C4-2B (cell line): Measurements from ENCODE around the gene KIF26B.

Experiments used
- H3K27ac ChIP-seq: fragments of 450-650 bp; 2 replicates; pipeline ENCODE4 v1.5.1; 2017
- ZFX ChIP-seq: fragments of 450-650 bp; IDR thresholded peaks from 2 replicates; pipeline ENCODE4 v1.6.1; 2017
- TF ChIP-seq, protein P1 (sequence below): fragments of 450-650 bp; conservative IDR thresholded peaks from 2 replicates; pipeline ENCODE4 v1.5.1; 2017; ENCODE audit warnings: mild to moderate bottlenecking

Gene KIF26B

DNA sequence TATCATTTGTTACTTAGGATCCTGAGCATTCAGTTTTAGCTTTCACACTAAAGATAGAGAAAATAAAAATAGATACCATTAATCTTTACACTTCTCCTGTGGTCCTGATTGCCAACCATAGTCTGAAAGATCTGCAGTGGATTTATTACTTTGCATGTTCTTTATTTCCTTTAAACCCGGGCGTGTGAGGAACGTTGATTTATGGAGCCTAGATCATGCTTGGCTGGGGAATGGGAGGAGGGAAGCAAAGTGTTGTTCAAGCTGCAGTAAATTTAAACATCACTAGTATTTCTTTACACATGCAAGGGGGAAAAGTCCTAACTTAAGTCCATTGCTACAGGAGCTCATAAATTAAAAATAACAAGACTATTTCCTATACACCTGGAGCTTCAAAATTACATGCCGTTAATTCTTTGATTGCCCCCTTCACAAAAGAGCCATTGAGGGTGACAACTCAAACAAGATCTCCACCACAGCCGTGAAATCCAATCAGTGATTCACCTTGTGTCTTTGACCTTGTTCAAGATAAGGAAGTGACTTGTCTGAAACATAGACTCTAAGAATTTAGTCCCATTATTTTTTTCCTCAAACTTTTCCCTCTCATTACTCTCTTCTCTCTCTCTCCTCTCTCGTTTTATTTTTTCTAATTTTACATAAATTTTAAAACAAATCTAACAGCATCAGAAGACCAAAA is 282.7 kb downstream of the KIF26B start:
- no peak overlapping the region for H3K27ac ChIP-seq
- no peak for TF ChIP-seq ZFX

DNA sequence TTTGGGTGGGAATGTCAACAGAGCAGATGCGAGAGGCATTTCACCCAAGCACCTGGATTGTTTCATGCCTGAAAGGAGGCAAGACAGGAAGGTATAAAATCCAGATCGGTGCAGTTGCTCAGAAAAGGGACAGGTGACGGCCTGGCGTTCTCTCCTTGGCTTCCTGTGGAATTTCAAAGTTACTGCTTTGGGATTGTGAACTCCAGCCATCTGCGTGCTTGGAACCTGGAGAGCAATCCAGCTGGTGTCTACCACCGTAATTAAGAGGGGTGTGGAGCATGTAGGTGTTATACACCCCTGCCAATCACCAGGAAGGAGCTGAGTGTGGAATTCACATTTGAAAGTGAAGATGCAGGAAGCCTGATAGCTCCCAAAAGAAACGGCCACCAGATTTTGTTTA is 286.1 kb downstream of the KIF26B start:
- TF ChIP-seq, protein P1, sequence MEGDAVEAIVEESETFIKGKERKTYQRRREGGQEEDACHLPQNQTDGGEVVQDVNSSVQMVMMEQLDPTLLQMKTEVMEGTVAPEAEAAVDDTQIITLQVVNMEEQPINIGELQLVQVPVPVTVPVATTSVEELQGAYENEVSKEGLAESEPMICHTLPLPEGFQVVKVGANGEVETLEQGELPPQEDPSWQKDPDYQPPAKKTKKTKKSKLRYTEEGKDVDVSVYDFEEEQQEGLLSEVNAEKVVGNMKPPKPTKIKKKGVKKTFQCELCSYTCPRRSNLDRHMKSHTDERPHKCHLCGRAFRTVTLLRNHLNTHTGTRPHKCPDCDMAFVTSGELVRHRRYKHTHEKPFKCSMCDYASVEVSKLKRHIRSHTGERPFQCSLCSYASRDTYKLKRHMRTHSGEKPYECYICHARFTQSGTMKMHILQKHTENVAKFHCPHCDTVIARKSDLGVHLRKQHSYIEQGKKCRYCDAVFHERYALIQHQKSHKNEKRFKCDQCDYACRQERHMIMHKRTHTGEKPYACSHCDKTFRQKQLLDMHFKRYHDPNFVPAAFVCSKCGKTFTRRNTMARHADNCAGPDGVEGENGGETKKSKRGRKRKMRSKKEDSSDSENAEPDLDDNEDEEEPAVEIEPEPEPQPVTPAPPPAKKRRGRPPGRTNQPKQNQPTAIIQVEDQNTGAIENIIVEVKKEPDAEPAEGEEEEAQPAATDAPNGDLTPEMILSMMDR: no peak
- no peak for TF ChIP-seq ZFX
- no peak overlapping the region for H3K27ac ChIP-seq

DNA sequence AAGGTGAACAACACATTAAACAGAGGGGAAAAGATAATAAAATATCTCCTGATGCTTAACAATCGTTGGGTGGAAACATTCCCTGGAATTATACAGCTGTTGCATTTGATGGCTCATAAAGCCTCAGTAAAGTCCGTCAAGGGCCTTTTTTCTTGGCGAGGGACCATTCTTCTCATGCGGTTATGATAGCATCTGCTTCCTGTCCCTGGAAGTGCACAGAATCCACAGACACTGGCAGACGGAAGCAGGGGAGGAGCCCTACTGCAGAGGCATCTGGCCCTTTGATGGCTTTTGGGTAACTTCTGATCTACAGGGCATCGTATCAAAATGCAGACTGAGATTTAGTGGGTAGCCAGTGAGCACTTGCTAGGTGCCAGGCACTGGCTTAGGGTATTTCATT is 286.9 kb downstream of the KIF26B start:
- no peak overlapping the region for H3K27ac ChIP-seq

DNA sequence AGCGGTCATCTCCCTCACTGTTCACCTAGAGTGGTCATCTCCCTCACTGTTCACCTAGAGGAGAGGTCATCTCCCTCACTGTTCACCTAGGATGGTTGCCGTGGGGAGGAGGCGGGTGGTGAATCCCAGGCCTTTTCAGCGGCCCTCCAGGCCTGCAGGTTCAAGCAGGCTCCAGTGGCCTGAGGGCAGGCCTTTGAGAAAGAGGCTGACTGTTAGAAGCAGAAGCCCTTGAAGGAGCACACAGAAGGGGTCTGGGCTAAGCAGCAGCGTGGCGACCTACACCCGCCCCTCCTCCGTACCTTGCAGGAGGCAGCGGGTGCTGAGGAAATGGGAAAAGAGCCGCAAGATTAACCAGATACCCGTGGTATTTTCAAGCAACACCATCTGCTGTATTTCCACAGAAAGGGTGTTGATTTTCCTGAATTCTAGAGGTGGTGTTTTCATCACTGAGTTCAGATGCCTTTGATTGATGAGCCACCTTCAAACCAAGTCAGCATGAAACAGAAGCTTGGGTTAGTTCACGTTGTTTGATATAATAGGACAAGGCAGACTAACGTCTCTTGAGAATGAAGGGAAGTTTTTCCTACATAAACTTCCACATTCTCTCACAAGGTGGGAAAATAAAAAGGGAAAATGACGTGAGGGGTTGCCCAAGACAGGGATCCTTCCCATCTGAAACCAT is 289.5 kb downstream of the KIF26B start:
- TF ChIP-seq, protein P1: no peak
- TF ChIP-seq ZFX: no peak
- no peak overlapping the region for H3K27ac ChIP-seq

More for the DNA sequence above, 286.9 kb downstream of the KIF26B start:
- TF ChIP-seq ZFX: no peak
- TF ChIP-seq, protein P1: no peak

DNA sequence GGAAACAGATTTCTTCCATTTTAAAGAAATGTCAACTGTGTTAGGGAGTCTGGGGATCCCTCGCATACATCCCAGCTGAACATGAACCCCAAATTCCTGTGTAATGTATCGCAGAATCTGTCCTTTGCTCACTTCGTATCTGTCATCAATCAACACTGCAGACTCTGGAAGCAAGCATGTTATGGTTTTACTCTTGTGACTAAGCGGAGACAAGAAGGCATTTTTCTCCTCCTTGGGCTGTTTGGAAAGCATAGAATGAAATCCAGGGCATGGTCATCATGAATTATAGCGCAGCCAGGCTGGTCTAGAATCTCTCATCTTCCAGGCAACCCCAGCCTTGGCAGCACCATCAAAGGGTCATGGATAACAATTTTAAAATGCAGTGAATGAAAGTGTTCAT is 290.2 kb downstream of the KIF26B start:
- no peak for TF ChIP-seq ZFX
- TF ChIP-seq, protein P1: no peak
- no peak overlapping the region for H3K27ac ChIP-seq

DNA sequence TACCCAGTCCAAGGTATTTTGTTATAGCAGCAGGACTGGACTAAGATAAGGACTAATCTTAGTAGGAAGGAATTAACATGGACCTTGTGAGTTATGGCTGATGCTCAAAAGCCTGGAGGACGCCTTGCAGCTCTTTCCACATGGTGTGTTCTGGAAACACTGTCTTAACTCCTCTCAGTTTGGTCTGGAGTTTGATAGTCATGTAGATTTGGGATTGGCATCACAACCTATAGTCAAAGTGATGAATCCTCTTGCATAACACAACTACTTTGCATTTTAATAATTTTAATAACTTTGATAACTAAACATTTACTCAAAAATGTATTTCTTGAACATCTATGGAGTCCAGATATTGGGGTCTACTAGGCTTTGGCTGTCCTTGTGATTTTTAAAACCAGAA is 293.7 kb downstream of the KIF26B start:
- TF ChIP-seq, protein P1: no peak
- TF ChIP-seq ZFX: no peak
- H3K27ac ChIP-seq: no peak overlapping the region

DNA sequence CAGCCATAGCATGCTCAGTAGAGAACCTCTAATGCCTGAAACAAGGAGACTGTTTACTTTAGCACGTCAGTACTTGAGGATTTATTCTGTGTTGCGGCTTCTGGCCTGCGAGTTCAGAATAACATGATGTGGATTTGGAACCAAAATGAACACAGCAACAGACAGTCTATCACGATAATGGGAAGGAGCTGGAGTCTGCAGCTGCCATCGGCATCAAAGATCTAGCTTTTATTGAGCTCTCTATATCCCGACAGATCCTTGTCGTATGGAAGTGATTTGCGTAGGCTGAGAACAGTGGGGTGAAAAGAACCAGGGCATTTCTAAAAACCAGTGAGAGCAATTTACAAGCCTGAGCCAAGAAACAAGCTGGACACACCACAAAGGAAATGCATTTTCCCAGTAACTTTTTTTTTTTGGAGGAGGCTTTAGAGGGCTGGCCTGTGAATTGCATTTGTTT is 294.2 kb downstream of the KIF26B start:
- no peak overlapping the region for H3K27ac ChIP-seq
- TF ChIP-seq, protein P1: no peak
- TF ChIP-seq ZFX: no peak
